HepG2 (cell line): ENCODE measurements around the gene RNF14. TPM values are rescaled to one million over a fixed set of nuclear protein-coding genes. Genes with fewer than 3 reads are reported as not detected.

Experiments used
- ELF4 ChIP-seq: sonication (generic); formaldehyde crosslinking; IDR thresholded peaks from 2 replicates; pipeline ENCODE4 v1.5.0; 2020; ENCODE audit warnings: missing genetic modification reagents, mild to moderate bottlenecking, moderate library complexity, borderline replicate concordance
- ZNF101 ChIP-seq: sonication (generic); formaldehyde crosslinking; IDR thresholded peaks from 2 replicates; pipeline ENCODE4 v1.4.0; 2020; ENCODE audit warnings: mild to moderate bottlenecking, low read depth, missing genetic modification reagents, borderline replicate concordance
- ZNF30 ChIP-seq: sonication (generic); formaldehyde crosslinking; IDR thresholded peaks from 2 replicates; pipeline ENCODE4 v1.5.0; 2020; ENCODE audit warnings: mild to moderate bottlenecking, missing genetic modification reagents
- polyA plus RNA-seq, 8 experiments: library from polyadenylated mRNA; depleted of rRNA in 3 of 8; stranded (reverse) in 7 of 8; unstranded in 1 of 8; fragments of >200 nt; fragmentation: Illumina TruSeq in 4 of 8; extraction: Trizol in 4 of 8; gene quantifications; 2 replicates each; pipeline versions ENCODE4 v1.2.1 to v1.2.3, GENCODE V29; 2011 to 2016; ENCODE audit warnings: low read depth in 4 of 8, missing spikeins in 1 of 8, mixed read lengths in 1 of 8; ENCODE audit not compliant: insufficient read depth in 1 of 8
- total RNA-seq, 5 experiments: library from RNA; depleted of rRNA; stranded (reverse); fragments of >200 nt; fragmentation: Illumina TruSeq; extraction: Trizol; gene quantifications; 2 replicates each; pipeline ENCODE4 v1.2.3, GENCODE V29; 2016; ENCODE audit warnings: low read depth in 1 of 5
- TF ChIP-seq, protein P1 (sequence below): sonication (generic); formaldehyde crosslinking; IDR thresholded peaks from 2 replicates; pipeline ENCODE4 v1.4.0; 2020; ENCODE audit warnings: missing genetic modification reagents
- TF ChIP-seq, protein P2 (sequence below), 2 experiments: fragments of 450-650 bp in 1 of 2; sonication (generic) in 1 of 2; formaldehyde crosslinking; IDR thresholded peaks; 2 replicates each; pipeline versions ENCODE4 v1.5.0 to v1.8.0; 2020 to 2022; ENCODE audit warnings: mild to moderate bottlenecking in 1 of 2, missing genetic modification reagents in 1 of 2
- TF ChIP-seq, protein P3 (sequence below), 2 experiments: sonication (generic) in 1 of 2; formaldehyde crosslinking in 1 of 2; IDR thresholded peaks; 2 replicates each; pipeline versions ENCODE4 v1.6.1 to v1.9.0; 2014 to 2022; ENCODE audit warnings: antibody characterized with exemption in 1 of 2, borderline replicate concordance in 1 of 2, inconsistent platforms in 1 of 2, low read depth in 1 of 2, missing genetic modification reagents in 1 of 2

RNF14 gene
- total and polyA plus RNA-seq, 2 of the 13 experiments (the other 11 are each of a cell fraction or from before 2014, with no cell fraction given): 11.3 to 28.1 TPM

DNA sequence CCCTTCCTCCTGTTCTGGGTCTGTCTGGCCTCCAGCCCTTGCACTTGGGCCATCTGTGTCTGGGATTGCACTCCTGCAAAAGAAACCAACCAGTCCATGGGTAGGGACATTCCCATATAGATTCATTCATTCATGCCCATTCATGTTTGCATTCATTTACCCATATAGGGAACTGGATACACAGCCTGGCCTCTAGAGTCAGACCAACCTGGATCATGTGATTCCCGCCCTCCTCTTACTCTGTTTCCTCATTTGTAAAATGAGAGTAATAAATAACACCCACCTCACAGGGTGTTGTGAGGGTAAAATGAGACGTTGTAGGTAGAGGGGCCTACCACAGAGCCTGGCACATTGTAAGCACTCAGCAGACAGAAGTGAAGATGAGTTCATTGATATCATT, 19.4 kb upstream of the RNF14 start (continued):
- TF ChIP-seq, protein P1, sequence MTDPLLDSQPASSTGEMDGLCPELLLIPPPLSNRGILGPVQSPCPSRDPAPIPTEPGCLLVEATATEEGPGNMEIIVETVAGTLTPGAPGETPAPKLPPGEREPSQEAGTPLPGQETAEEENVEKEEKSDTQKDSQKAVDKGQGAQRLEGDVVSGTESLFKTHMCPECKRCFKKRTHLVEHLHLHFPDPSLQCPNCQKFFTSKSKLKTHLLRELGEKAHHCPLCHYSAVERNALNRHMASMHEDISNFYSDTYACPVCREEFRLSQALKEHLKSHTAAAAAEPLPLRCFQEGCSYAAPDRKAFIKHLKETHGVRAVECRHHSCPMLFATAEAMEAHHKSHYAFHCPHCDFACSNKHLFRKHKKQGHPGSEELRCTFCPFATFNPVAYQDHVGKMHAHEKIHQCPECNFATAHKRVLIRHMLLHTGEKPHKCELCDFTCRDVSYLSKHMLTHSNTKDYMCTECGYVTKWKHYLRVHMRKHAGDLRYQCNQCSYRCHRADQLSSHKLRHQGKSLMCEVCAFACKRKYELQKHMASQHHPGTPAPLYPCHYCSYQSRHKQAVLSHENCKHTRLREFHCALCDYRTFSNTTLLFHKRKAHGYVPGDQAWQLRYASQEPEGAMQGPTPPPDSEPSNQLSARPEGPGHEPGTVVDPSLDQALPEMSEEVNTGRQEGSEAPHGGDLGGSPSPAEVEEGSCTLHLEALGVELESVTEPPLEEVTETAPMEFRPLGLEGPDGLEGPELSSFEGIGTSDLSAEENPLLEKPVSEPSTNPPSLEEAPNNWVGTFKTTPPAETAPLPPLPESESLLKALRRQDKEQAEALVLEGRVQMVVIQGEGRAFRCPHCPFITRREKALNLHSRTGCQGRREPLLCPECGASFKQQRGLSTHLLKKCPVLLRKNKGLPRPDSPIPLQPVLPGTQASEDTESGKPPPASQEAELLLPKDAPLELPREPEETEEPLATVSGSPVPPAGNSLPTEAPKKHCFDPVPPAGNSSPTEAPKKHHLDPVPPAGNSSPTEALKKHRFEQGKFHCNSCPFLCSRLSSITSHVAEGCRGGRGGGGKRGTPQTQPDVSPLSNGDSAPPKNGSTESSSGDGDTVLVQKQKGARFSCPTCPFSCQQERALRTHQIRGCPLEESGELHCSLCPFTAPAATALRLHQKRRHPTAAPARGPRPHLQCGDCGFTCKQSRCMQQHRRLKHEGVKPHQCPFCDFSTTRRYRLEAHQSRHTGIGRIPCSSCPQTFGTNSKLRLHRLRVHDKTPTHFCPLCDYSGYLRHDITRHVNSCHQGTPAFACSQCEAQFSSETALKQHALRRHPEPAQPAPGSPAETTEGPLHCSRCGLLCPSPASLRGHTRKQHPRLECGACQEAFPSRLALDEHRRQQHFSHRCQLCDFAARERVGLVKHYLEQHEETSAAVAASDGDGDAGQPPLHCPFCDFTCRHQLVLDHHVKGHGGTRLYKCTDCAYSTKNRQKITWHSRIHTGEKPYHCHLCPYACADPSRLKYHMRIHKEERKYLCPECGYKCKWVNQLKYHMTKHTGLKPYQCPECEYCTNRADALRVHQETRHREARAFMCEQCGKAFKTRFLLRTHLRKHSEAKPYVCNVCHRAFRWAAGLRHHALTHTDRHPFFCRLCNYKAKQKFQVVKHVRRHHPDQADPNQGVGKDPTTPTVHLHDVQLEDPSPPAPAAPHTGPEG (CRISPR knock-in tag): no peak
- TF ChIP-seq, protein P2, sequence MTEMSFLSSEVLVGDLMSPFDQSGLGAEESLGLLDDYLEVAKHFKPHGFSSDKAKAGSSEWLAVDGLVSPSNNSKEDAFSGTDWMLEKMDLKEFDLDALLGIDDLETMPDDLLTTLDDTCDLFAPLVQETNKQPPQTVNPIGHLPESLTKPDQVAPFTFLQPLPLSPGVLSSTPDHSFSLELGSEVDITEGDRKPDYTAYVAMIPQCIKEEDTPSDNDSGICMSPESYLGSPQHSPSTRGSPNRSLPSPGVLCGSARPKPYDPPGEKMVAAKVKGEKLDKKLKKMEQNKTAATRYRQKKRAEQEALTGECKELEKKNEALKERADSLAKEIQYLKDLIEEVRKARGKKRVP (CRISPR knock-in tag; IDR thresholded peaks at IDR 0.05): no peak
- TF ChIP-seq ZNF30 (CRISPR knock-in tag) (no peak), ZNF101 (CRISPR knock-in tag) (no peak), ELF4 (CRISPR knock-in tag) (no peak)
- TF ChIP-seq, protein P3, sequence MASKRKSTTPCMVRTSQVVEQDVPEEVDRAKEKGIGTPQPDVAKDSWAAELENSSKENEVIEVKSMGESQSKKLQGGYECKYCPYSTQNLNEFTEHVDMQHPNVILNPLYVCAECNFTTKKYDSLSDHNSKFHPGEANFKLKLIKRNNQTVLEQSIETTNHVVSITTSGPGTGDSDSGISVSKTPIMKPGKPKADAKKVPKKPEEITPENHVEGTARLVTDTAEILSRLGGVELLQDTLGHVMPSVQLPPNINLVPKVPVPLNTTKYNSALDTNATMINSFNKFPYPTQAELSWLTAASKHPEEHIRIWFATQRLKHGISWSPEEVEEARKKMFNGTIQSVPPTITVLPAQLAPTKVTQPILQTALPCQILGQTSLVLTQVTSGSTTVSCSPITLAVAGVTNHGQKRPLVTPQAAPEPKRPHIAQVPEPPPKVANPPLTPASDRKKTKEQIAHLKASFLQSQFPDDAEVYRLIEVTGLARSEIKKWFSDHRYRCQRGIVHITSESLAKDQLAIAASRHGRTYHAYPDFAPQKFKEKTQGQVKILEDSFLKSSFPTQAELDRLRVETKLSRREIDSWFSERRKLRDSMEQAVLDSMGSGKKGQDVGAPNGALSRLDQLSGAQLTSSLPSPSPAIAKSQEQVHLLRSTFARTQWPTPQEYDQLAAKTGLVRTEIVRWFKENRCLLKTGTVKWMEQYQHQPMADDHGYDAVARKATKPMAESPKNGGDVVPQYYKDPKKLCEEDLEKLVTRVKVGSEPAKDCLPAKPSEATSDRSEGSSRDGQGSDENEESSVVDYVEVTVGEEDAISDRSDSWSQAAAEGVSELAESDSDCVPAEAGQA (IDR thresholded peaks at IDR 0.05; ENCODE audit: low read depth): no peak
- TF ChIP-seq, protein P3 (CRISPR knock-in tag; IDR thresholded peaks at IDR 0.05; ENCODE audit: borderline replicate concordance): no peak
